ENCODE data around the gene ERVK3-1. TPM values are rescaled to one million over a fixed set of nuclear protein-coding genes. Genes with fewer than 3 reads are reported as not detected.
A peak's percentile ranks its signal among the peaks of the same experiment; 100 is the strongest.

The ERVK3-1 gene
- total RNA-seq, 1 donor from 2014 or later: 40.6 TPM

- no peak overlapping the region for H3K27ac Mint-ChIP-seq (ENCODE audit: unreplicated experiment)
- no peaks in the 10 kb centered on the region for H3K9me3 Mint-ChIP-seq (ENCODE audit: unreplicated experiment)
Observed at GRCh38 chr19:58350871-58351557, 45.8 kb downstream of the ERVK3-1 start.

GRCh38 chr19:58351558-58351878 is 46.3 kb downstream of the ERVK3-1 start:
- no peaks in the 10 kb centered on the region for H3K9me3 Mint-ChIP-seq (ENCODE audit: unreplicated experiment)
- peaks cover 6% of the 10 kb centered on the region for H3K4me1 Mint-ChIP-seq (ENCODE audit: unreplicated experiment)
- no peak overlapping the region for H3K27ac Mint-ChIP-seq (ENCODE audit: unreplicated experiment)
- H3K4me3 Mint-ChIP-seq (ENCODE audit: unreplicated experiment): no peak overlapping the region
- TF ChIP-seq CTCF (IDR thresholded peaks at IDR 0.05; ENCODE audit: unreplicated experiment): no peak
- H3K27me3 Mint-ChIP-seq (ENCODE audit: unreplicated experiment): peaks cover 14% of the 10 kb centered on the region
- DNase-seq (ENCODE audit: low spot score): no peak
- peaks cover 12% of the 10 kb centered on the region for H3K36me3 Mint-ChIP-seq (ENCODE audit: low read depth, unreplicated experiment)

More at GRCh38 chr19:58350871-58351557, 45.8 kb downstream of the ERVK3-1 start:
- Mint-ChIP-seq H3K4me1 (ENCODE audit: unreplicated experiment) (peaks cover 6% of the 10 kb centered on the region), H3K27me3 (ENCODE audit: unreplicated experiment) (peaks cover 14% of the 10 kb centered on the region), H3K4me3 (ENCODE audit: unreplicated experiment) (no peak overlapping the region), H3K36me3 (ENCODE audit: low read depth, unreplicated experiment) (peaks cover 12% of the 10 kb centered on the region)
- DNase-seq (ENCODE audit: low spot score): no peak
- TF ChIP-seq CTCF (IDR thresholded peaks at IDR 0.05; ENCODE audit: unreplicated experiment): no peak

- no peak for DNase-seq (ENCODE audit: low spot score)
- Mint-ChIP-seq H3K27me3 (ENCODE audit: unreplicated experiment) (peaks cover 14% of the 10 kb centered on the region), H3K27ac (ENCODE audit: unreplicated experiment) (no peak overlapping the region), H3K4me3 (ENCODE audit: unreplicated experiment) (peak overlapping the region; percentile 34), H3K4me1 (ENCODE audit: unreplicated experiment) (peaks cover 6% of the 10 kb centered on the region), H3K36me3 (ENCODE audit: low read depth, unreplicated experiment) (peaks cover 12% of the 10 kb centered on the region), H3K9me3 (ENCODE audit: unreplicated experiment) (no peaks in the 10 kb centered on the region)
- TF ChIP-seq CTCF (IDR thresholded peaks at IDR 0.05; ENCODE audit: unreplicated experiment): no peak
Observed at GRCh38 chr19:58351990-58352755, 47.0 kb downstream of the ERVK3-1 start.

- peak within 1 kb of the TSS; percentile 34 for H3K4me3 Mint-ChIP-seq (ENCODE audit: unreplicated experiment)
- H3K27ac Mint-ChIP-seq (ENCODE audit: unreplicated experiment): no peak within 1 kb of the TSS
- H3K36me3 Mint-ChIP-seq (ENCODE audit: low read depth, unreplicated experiment): peaks cover 12% of the 10 kb centered on the region
- no peak for DNase-seq (ENCODE audit: low spot score)
- H3K27me3 Mint-ChIP-seq (ENCODE audit: unreplicated experiment): peaks cover 14% of the 10 kb centered on the region
- TF ChIP-seq CTCF (IDR thresholded peaks at IDR 0.05; ENCODE audit: unreplicated experiment): no peak
- no peaks in the 10 kb centered on the region for H3K9me3 Mint-ChIP-seq (ENCODE audit: unreplicated experiment)
- H3K4me1 Mint-ChIP-seq (ENCODE audit: unreplicated experiment): peaks cover 6% of the 10 kb centered on the region
Observed at GRCh38 chr19:58352760-58353671, 47.8 kb downstream of the ERVK3-1 start, which contains the start of gene A1BG. TSS of gene A1BG (minus strand) at chr19:58353492. CDS start at chr19:58353437, 55 bp downstream.

Measured in endothelial cell (in vitro differentiated cells).